Effector memory CD4-positive, alpha-beta T cell (primary cell): Measurements from ENCODE around the gene ANXA2R.
"Not testable (repeated sequence)": the region's sequence is repeated elsewhere in the genome, so short reads cannot be mapped to it uniquely, and the experiment has no call there.

Source experiments
- DNase-seq, 3 donors: peaks; one replicate each; pipeline ENCODE4 v3.0.0-alpha.2; 2020
- H3K27ac ChIP-seq: 2 replicates; pipeline ENCODE4 v1.7.0; 2013; ENCODE audit warnings: mild to moderate bottlenecking, low read length, moderate library complexity; ENCODE audit not compliant: insufficient read depth, poor library complexity, severe bottlenecking
- H3K27me3 ChIP-seq: replicated peaks from 2 replicates; pipeline ENCODE4 v1.7.0; 2013; ENCODE audit warnings: mild to moderate bottlenecking, low read length; ENCODE audit not compliant: insufficient read depth, control insufficient read depth, poor library complexity, severe bottlenecking
- H3K36me3 ChIP-seq: 2 replicates; pipeline ENCODE4 v1.7.0; 2013; ENCODE audit warnings: mild to moderate bottlenecking, low read length, moderate library complexity; ENCODE audit not compliant: control insufficient read depth, insufficient read depth
- H3K4me1 ChIP-seq: 2 replicates; pipeline ENCODE4 v1.7.0; 2013; ENCODE audit warnings: low read length, mild to moderate bottlenecking; ENCODE audit not compliant: control insufficient read depth, insufficient read depth, poor library complexity, severe bottlenecking
- H3K4me3 ChIP-seq: 2 replicates; pipeline ENCODE4 v1.7.0; 2013; ENCODE audit warnings: low read length, low read depth, mild to moderate bottlenecking; ENCODE audit not compliant: insufficient read depth, poor library complexity, severe bottlenecking
- H3K9me3 ChIP-seq: 2 replicates; pipeline ENCODE4 v1.7.0; 2013; ENCODE audit warnings: mild to moderate bottlenecking, low read length, moderate library complexity; ENCODE audit not compliant: control insufficient read depth

ANXA2R gene

DNA sequence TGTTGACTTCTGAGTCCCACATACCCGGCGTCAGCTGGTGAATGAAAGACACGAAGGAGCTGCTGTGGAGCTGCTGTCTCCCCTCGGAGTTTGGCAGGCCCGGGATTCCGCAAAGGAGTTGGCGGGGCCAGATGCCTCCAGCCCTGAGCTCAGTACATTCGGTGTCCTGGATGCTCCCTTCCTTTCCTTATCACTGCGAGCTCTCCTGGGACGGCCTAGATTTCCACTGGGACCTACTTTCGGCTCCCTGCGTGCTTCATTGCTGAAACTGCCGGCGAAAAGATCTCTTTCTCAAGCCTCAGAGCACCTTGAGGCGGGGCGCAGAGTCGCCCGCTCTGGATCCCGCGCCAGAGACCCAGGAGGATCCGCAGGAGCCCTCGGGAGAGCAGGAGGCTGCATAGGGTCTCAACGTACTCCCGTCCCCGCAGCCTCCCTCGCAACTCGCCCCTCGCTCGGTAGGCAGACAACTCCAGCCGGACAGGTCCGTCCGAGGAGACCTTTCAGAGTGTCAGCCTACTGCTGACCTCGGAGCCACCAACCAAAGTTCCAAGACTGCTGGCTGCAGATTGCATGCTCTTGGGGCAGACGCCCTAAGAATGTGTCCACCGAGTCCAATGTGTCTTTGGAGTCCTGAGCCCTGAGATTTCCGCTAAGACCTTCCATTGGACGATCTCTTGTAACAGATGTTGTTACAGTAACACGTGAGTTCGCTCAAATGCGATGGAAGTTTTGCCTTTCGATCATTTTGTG lies 6.1 kb downstream of the ANXA2R start:
- Histone ChIP-seq H3K4me1 (peaks cover 10% of the 10 kb centered on the region), H3K36me3 (no peaks in the 10 kb centered on the region), H3K9me3 (no peaks in the 10 kb centered on the region), H3K27ac (no peak overlapping the region), H3K27me3 (no peaks in the 10 kb centered on the region), H3K4me3 (no peak overlapping the region)
- DNase-seq, result no peak

DNA sequence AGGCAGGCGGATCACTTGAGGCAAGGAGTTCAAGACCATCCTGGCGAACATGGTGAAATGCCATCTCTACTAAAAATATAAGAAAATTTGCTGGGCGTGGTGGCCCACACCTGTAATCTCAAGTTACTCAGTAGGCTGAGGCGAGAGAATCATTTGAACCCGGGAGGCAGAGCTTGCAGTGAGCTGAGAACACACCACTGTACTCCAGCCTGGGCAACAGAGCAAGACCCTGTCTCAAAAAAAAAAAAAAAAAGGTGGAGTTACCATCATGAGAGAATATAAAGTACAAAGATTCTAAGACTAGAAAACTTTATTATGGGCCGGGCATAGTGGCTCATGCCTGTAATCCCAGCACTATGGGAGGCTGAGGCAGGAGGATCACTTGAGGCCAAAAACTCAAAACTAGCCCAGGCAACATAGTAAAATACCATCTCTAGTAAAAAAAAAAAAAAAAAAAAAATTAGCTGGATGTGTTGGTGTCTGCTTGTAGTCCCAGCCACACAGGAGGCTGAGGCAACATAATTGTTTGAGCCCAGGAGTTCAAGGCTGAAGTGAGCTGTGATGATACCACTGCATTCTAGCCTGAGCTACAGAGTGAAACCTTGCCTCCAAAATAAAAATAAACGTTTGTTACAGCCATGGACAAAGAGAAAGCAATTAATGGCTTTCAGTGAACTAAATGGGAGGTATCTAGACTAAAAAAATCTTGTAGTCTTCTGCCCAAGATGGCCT lies 12.9 kb downstream of the ANXA2R start:
- H3K27me3 ChIP-seq, result no peaks in the 10 kb centered on the region
- H3K4me3 ChIP-seq, result no peak overlapping the region
- H3K36me3 ChIP-seq, result no peaks in the 10 kb centered on the region
- H3K9me3 ChIP-seq, result no peaks in the 10 kb centered on the region
- no peak for DNase-seq
- H3K27ac ChIP-seq, result no peak overlapping the region
- H3K4me1 ChIP-seq, result no peaks in the 10 kb centered on the region

DNA sequence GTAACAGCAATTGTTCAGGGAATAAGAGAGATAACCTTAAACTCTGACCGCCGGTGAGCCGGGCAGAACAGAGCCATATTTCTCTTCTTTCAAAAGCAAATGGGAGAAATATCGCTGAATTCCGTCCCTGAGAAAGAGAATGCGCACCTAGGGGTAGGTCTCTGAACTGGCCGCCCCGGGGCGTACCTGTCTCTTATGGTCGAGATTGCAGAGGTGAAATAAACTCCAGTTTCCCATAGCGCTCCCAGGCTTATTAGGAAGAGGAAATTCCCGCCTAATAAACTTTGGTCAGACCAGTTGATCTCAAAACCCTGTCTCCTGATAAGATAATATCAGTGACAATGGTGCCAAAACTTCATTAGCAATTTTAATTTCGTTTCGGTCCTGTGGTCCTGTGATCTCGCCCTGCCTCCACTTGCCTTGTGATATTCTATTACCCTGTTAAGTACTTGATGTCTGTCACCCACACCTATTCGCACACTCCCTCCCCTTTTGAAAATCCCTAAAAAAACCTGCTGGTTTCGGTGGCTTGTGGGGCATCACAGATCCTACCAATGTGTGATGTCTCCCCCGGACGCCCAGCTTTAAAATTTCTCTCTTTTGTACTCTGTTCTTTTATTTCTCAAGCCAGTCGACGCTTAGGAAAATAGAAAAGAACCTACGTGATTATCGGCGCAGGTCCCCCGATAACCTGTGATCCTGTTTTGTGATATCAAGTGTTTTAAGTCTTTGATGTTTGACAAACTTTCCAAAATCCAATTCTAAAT lies 14.8 kb downstream of the ANXA2R start:
- not testable (repeated sequence) for H3K36me3 ChIP-seq, H3K27ac ChIP-seq, DNase-seq, H3K4me3 ChIP-seq, H3K9me3 ChIP-seq, H3K27me3 ChIP-seq
- peaks cover 11% of the 10 kb centered on the region for H3K4me1 ChIP-seq

DNA sequence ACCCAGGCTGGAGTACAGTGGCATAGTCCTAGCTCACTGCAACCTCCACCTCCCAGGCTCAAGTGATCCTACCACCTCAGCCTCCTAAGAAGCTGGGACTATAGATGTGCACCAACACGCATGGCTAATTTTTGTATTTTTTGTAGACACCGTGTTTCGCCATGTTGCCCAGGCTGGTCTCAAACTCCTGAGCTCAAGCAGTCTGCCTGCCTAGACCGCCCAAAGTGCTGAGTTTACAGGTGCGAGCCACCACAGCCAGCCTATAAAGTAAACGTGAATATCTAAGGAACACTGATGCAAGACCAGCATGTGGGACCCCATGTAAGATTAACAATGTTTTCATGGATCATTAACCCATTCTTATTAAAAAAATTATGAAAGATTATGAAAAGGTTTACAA lies 15.9 kb downstream of the ANXA2R start:
- DNase-seq, result no peak
- H3K9me3 ChIP-seq, result no peaks in the 10 kb centered on the region
- no peak overlapping the region for H3K27ac ChIP-seq
- no peak overlapping the region for H3K4me3 ChIP-seq
- H3K36me3 ChIP-seq, result no peaks in the 10 kb centered on the region
- peaks cover 11% of the 10 kb centered on the region for H3K4me1 ChIP-seq
- no peaks in the 10 kb centered on the region for H3K27me3 ChIP-seq

DNA sequence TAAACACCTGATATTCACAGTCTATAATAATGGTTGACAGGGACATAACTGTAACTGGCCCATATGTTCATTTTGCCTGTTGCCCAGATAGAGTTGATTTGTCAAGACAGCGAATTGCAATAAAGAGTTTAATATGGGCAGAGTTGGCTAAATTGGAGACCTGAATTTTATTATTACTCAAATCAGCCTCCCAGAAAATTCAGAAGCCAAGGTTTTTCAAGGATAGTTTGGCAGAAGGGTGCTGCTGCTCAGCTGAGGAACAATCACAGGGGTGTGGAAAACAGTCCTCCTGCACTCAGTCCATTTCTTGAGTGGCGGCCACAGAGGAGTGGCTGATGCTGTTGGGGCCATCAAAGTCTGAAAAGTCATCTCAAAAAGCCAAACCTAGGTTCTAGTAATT lies 19.0 kb downstream of the ANXA2R start:
- Histone ChIP-seq H3K9me3 (no peaks in the 10 kb centered on the region), H3K27ac (peak overlapping the region; percentile 97), H3K27me3 (no peaks in the 10 kb centered on the region), H3K36me3 (no peaks in the 10 kb centered on the region), H3K4me1 (peaks cover 21% of the 10 kb centered on the region), H3K4me3 (no peak overlapping the region)
- DNase-seq, result no peak

DNA sequence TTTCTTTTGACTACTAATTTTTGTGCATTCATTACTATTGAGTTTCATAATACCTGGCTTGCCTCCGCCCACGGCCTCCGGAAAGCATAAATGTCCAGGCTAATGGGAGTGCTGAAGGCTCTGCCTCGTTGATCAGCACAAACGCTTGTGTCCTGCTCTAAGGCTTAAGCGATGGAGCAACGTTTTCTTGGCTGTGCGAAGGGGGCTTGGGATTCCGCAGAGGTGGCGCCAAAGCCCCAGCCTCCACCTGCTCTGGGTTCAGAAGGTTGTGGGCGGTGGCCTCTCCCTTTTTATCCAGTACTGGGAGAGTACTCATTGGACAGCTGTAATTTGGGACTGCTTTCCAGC lies 19.7 kb downstream of the ANXA2R start:
- Histone ChIP-seq H3K4me3 (peak overlapping the region; percentile 78), H3K9me3 (no peaks in the 10 kb centered on the region), H3K4me1 (peaks cover 24% of the 10 kb centered on the region), H3K36me3 (no peaks in the 10 kb centered on the region), H3K27ac (peak overlapping the region; percentile 97), H3K27me3 (no peaks in the 10 kb centered on the region)
- no peak for DNase-seq

DNA sequence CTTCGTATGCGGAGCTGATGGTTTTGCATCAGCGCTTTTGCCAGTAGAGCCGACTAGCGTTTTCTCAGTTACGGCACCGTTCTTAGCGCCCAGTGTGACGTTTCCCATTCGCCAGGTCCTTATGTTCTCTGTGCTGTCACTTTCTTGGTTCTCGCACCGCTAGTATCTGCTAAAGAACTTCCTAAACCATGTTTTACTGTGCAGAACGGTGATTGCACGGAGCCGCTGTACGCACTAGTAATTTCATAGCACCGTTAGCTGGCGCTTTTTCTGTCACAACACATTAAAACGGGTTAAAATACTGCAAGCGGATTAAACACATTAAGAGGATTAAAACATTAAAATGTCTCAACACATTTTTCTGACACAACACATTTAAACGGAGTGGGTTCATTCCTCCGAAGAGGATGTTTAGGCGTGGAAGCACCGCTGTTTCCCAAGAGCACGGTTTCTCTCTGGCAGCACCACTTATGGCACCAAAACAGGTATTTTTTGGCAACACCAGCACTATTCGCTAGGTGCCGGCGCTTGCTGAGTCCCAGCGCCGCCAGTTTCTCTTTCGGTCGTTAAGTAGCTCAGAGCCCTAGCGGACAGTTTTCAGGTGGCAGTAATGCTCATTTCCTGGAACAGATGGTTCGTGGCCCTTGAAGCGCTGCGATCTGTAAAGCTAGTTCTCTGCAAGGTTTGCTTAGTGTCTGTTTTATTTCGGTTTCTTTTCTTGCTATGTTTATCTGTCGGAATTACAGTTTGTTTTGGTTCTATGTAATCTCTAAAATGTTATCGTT lies 20.3 kb downstream of the ANXA2R start:
- Histone ChIP-seq H3K4me1 (peaks cover 30% of the 10 kb centered on the region), H3K9me3 (no peaks in the 10 kb centered on the region), H3K27me3 (no peaks in the 10 kb centered on the region), H3K27ac (peak overlapping the region; percentile 97), H3K36me3 (no peaks in the 10 kb centered on the region), H3K4me3 (peak overlapping the region; percentile 78)
- DNase-seq, result peak; percentile 73 to 81 (median 77)

DNA sequence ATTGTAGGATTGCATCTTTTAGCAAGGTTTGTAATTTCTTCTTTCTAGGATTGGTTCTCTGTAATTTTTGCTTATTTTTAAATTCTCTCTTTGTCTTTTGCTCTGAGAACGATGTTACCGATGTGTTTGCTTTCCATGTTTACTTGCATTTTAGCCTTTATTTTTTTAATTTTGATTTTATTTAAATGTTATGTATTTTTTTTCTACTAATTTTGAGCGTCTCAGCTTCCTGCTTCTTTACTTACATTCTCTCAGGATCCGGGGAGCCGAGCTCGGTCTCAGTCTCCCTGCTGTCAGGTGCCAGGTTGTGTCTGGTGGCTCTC lies 20.9 kb downstream of the ANXA2R start:
- Histone ChIP-seq H3K27me3 (no peaks in the 10 kb centered on the region), H3K27ac (peak overlapping the region; percentile 97), H3K4me1 (peaks cover 31% of the 10 kb centered on the region), H3K36me3 (no peaks in the 10 kb centered on the region), H3K4me3 (peak overlapping the region; percentile 78), H3K9me3 (no peaks in the 10 kb centered on the region)
- DNase-seq, result no peak

DNA sequence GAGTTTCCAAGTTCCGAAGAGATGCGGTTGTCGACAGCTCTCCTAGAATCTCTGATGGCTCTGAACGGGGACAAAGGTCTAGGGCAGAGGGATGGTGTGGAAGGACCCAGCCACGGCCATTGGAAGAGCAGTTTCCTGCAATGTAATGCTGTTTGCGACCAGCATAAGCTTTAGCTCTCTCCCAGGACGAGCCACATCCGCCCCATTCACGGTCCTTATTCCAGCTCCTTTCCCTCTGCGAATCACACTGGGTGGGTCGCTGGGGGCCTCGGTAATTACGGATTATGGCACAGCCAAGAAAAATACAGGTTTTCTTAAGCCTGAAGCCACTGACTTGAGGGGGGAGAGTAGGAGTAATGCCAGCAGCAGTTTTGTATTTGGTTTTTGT lies 22.7 kb downstream of the ANXA2R start:
- no peaks in the 10 kb centered on the region for H3K9me3 ChIP-seq
- peaks cover 31% of the 10 kb centered on the region for H3K4me1 ChIP-seq
- H3K36me3 ChIP-seq, result no peaks in the 10 kb centered on the region
- peak overlapping the region; percentile 97 for H3K27ac ChIP-seq
- H3K4me3 ChIP-seq, result peak overlapping the region; percentile 78
- DNase-seq, result peak in 1 of 3 donors; percentile 37
- H3K27me3 ChIP-seq, result no peaks in the 10 kb centered on the region
